Superior temporal gyrus (tissue), 1 donor: ENCODE data around the gene LPCAT1.
"Not testable (repeated sequence)": the region's sequence is repeated elsewhere in the genome, so short reads cannot be mapped to it uniquely, and the experiment has no call there.

Source experiments
- DNase-seq: peaks from one replicate; pipeline ENCODE4 v3.0.0-alpha.2; 2016; ENCODE audit errors: extremely low spot score

LPCAT1 gene

GRCh38 chr5:1522601-1523479, 920 bp downstream of the LPCAT1 start:
- DNase-seq, result no peak

GRCh38 chr5:1521671-1522600, 1.8 kb downstream of the LPCAT1 start:
- DNase-seq, result no peak

- DNase-seq, result no peak
Observed at GRCh38 chr5:1520791-1521453, 2.8 kb downstream of the LPCAT1 start.

- no peak for DNase-seq
Observed at GRCh38 chr5:1519631-1520210, 4.0 kb downstream of the LPCAT1 start.

GRCh38 chr5:1517838-1518237, 5.9 kb downstream of the LPCAT1 start:
- no peak for DNase-seq

GRCh38 chr5:1516615-1517601, 6.9 kb downstream of the LPCAT1 start:
- DNase-seq, result no peak

GRCh38 chr5:1515921-1516571, 7.7 kb downstream of the LPCAT1 start:
- no peak for DNase-seq

GRCh38 chr5:1515311-1515920, 8.3 kb downstream of the LPCAT1 start:
- DNase-seq, result no peak

GRCh38 chr5:1514819-1515310, 8.9 kb downstream of the LPCAT1 start:
- not testable (repeated sequence) for DNase-seq

GRCh38 chr5:1514027-1514818, 9.5 kb downstream of the LPCAT1 start:
- DNase-seq, result no peak

GRCh38 chr5:1513326-1514026, 10.3 kb downstream of the LPCAT1 start:
- no peak for DNase-seq

- no peak for DNase-seq
Observed at GRCh38 chr5:1512541-1513291, 11.0 kb downstream of the LPCAT1 start.

- DNase-seq, result no peak
Observed at GRCh38 chr5:1511651-1512540, 11.9 kb downstream of the LPCAT1 start.

GRCh38 chr5:1511048-1511447, 12.7 kb downstream of the LPCAT1 start:
- DNase-seq, result no peak

GRCh38 chr5:1510631-1511030, 13.1 kb downstream of the LPCAT1 start:
- DNase-seq, result no peak

- DNase-seq, result no peak
Observed at GRCh38 chr5:1510151-1510561, 13.6 kb downstream of the LPCAT1 start.
